Esophagus muscularis mucosa (tissue), 4 donors: ENCODE measurements around the gene NLRC3. TPM values are rescaled to one million over a fixed set of nuclear protein-coding genes. Genes with fewer than 3 reads are reported as not detected.

ENCODE experiments used
- DNase-seq: peaks from one replicate; pipeline ENCODE4 v3.0.0-alpha.2; 2017; ENCODE audit errors: extremely low spot score
- H3K27ac ChIP-seq, 4 donors: fragments of 200-600 bp; sonication (generic); replicated peaks in 1 of 4; 1 replicate in 3 of 4; 2 replicates in 1 of 4; pipeline ENCODE4 v1.5.1; 2016 to 2019; ENCODE audit warnings: mild to moderate bottlenecking in 1 of 4
- H3K27me3 ChIP-seq, 4 donors: fragments of 200-600 bp; sonication (generic); one replicate each; pipeline versions ENCODE4 v1.5.1 to v1.6.0; 2016 to 2019
- H3K36me3 ChIP-seq, 4 donors: fragments of 200-600 bp; sonication (generic); one replicate each; pipeline ENCODE4 v1.5.1; 2016 to 2019
- H3K4me1 ChIP-seq, 4 donors: fragments of 200-600 bp; sonication (generic); one replicate each; pipeline ENCODE4 v1.5.1; 2016 to 2019
- H3K4me3 ChIP-seq, 4 donors: fragments of 200-600 bp; sonication (generic); 1 replicate in 2 of 4; 2 replicates in 2 of 4; pipeline ENCODE4 v1.5.1; 2016 to 2019; ENCODE audit warnings: mild to moderate bottlenecking in 4 of 4, moderate library complexity in 1 of 4
- H3K9me3 ChIP-seq, 4 donors: fragments of 200-600 bp; sonication (generic); 1 replicate in 3 of 4; 2 replicates in 1 of 4; pipeline ENCODE4 v1.5.1; 2016 to 2019
- CTCF ChIP-seq, 3 experiments: fragments of 200-600 bp in 2 of 3; fragments of 450-650 bp in 1 of 3; sonication (generic) in 2 of 3; IDR thresholded peaks; one replicate each; pipeline ENCODE4 v1.5.1; 2017 to 2019; ENCODE audit warnings: antibody characterized with exemption in 3 of 3, mild to moderate bottlenecking in 2 of 3, moderate library complexity in 1 of 3
- EP300 ChIP-seq: sonication (generic); formaldehyde crosslinking; IDR thresholded peaks from one replicate; pipeline ENCODE4 v1.6.1; 2017; ENCODE audit warnings: antibody characterized with exemption
- POLR2A ChIP-seq: fragments of 450-650 bp; IDR thresholded peaks from one replicate; pipeline ENCODE4 v1.6.1; 2017; ENCODE audit warnings: antibody characterized with exemption, moderate library complexity, mild to moderate bottlenecking, low read depth
- POLR2AphosphoS5 ChIP-seq, 2 donors: sonication (generic); formaldehyde crosslinking; IDR thresholded peaks; one replicate each; pipeline ENCODE4 v1.6.1; 2017; ENCODE audit warnings: antibody characterized with exemption in 2 of 2
- WGBS: methylation state at CpG from one replicate; pipeline ENCODE4 v1.1.5; 2018; 5-methylcytosine and 5-hydroxymethylcytosine counted together
- intact Hi-C: fragments of 100-400 bp; cut with DNase I; formaldehyde crosslinking; loops from one replicate; pipeline ENCODE4 v1.15.1; 2023
- total RNA-seq, 4 donors: library from RNA; depleted of rRNA; stranded (reverse); fragments of >200 nt; gene quantifications; one replicate each; pipeline versions ENCODE4 v1.1.0 to v1.2.1, GENCODE V29; 2016

NLRC3 gene
- total RNA-seq, 4 donors from 2014 or later, result 0.57 to 2.5 (median 0.95) TPM

GRCh38 chr16:3548859-3549258, 28.3 kb downstream of the NLRC3 start:
- Histone ChIP-seq H3K4me1 (peaks cover 0 to 4% (median 0%) of the 10 kb centered on the region in 4 donors), H3K9me3 (no peaks in the 10 kb centered on the region), H3K27me3 (no peaks in the 10 kb centered on the region), H3K27ac (no peak overlapping the region), H3K36me3 (peaks cover 0 to 14% (median 2%) of the 10 kb centered on the region in 4 donors), H3K4me3 (no peak overlapping the region)
- 93% methylated on average over 4 of the region's 15 CpGs for WGBS
- DNase-seq, result no peak
- intact Hi-C loops, result no loop called here
- no peak for TF ChIP-seq POLR2AphosphoS5 (IDR thresholded peaks at IDR 0.05)
- TF ChIP-seq POLR2A, result no peak
- TF ChIP-seq CTCF (IDR thresholded peaks at IDR 0.05), result no peak
- TF ChIP-seq EP300, result no peak

- H3K36me3 ChIP-seq, result peaks cover 0 to 14% (median 2%) of the 10 kb centered on the region in 4 donors
- intact Hi-C loops, result no loop called here
- no peaks in the 10 kb centered on the region for H3K9me3 ChIP-seq
- no peak for DNase-seq
- H3K4me3 ChIP-seq, result no peak overlapping the region
- H3K4me1 ChIP-seq, result peaks cover 0 to 4% (median 0%) of the 10 kb centered on the region in 4 donors
- 84% methylated on average over 7 of the region's 10 CpGs for WGBS
- no peak for TF ChIP-seq POLR2A
- no peak for TF ChIP-seq CTCF (IDR thresholded peaks at IDR 0.05)
- no peak for TF ChIP-seq EP300
- no peak for TF ChIP-seq POLR2AphosphoS5 (IDR thresholded peaks at IDR 0.05)
- H3K27me3 ChIP-seq, result no peaks in the 10 kb centered on the region
- no peak overlapping the region for H3K27ac ChIP-seq
Observed at GRCh38 chr16:3548445-3548844, 28.8 kb downstream of the NLRC3 start.

- no peaks in the 10 kb centered on the region for H3K27me3 ChIP-seq
- peaks cover 0 to 7% (median 2%) of the 10 kb centered on the region in 4 donors for H3K36me3 ChIP-seq
- no peak overlapping the region for H3K27ac ChIP-seq
- intact Hi-C loops, result no loop called here
- DNase-seq, result no peak
- no peaks in the 10 kb centered on the region for H3K9me3 ChIP-seq
- peaks cover 0 to 4% (median 0%) of the 10 kb centered on the region in 4 donors for H3K4me1 ChIP-seq
- WGBS, result 83% methylated on average over 15 of the region's 15 CpGs
- TF ChIP-seq CTCF (IDR thresholded peaks at IDR 0.05) (no peak), POLR2A (no peak), EP300 (no peak), POLR2AphosphoS5 (IDR thresholded peaks at IDR 0.05) (no peak)
- H3K4me3 ChIP-seq, result no peak overlapping the region
Observed at GRCh38 chr16:3546986-3547682, 30.1 kb downstream of the NLRC3 start.

GRCh38 chr16:3542601-3543373, 34.4 kb downstream of the NLRC3 start:
- DNase-seq, result no peak
- Histone ChIP-seq H3K27me3 (no peaks in the 10 kb centered on the region), H3K4me1 (no peaks in the 10 kb centered on the region), H3K27ac (no peak overlapping the region), H3K36me3 (peaks cover 8 to 38% (median 18%) of the 10 kb centered on the region in 4 donors), H3K4me3 (no peak overlapping the region), H3K9me3 (no peaks in the 10 kb centered on the region)
- 82% methylated on average over 4 of the region's 6 CpGs for WGBS
- intact Hi-C loops, result no loop called here
- TF ChIP-seq EP300 (no peak), POLR2A (no peak), POLR2AphosphoS5 (IDR thresholded peaks at IDR 0.05) (no peak), CTCF (IDR thresholded peaks at IDR 0.05) (no peak)
